ENCODE data around the gene RAET1G. TPM values are rescaled to one million over a fixed set of nuclear protein-coding genes. Genes with fewer than 3 reads are reported as not detected.

The RAET1G gene
- polyA plus RNA-seq, 1 of the 3 experiments (the other 2 are of a cell fraction) = 2.5 TPM

DNA sequence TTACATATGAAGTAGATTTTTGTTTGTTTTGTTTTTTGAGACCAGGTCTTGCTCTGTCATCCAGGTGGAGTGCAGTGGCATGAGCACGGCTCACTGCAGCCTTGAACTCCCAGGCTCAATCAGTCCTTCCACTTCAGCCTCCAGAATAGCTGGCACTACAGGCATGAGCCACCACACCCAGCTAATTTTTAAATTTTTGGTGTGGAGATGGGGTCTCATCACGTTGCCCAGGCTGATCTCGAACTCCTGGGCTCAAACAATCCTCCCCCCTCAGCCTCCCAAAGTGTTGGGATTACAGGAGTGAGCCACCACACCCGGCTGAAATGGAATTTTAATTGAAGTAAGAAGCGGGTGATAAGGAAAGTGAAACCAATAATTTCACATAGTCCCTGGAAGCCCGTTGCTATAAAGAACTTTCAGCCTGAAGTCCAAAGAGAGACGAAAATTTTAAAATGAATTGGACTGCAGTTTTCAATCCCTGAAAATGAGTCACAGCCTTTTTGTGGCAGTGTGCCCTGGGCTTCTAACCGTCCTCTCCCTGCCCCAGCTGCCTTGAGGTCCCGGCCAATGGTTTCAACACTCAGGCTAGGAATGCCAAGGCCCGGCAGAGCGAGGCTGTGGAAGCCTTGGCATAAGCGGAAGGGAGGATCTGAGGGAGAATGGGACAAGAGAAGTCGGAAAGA lies 25.8 kb downstream of the RAET1G start (continued):
- TF ChIP-seq, protein P1, sequence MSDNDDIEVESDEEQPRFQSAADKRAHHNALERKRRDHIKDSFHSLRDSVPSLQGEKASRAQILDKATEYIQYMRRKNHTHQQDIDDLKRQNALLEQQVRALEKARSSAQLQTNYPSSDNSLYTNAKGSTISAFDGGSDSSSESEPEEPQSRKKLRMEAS (IDR thresholded peaks at IDR 0.05; ENCODE audit: low read depth) = peak; percentile 62
- TF ChIP-seq JUND (IDR thresholded peaks at IDR 0.05) = peak; percentile 23; the same call in 1 of the 2 replicates
- TF ChIP-seq, protein P2, sequence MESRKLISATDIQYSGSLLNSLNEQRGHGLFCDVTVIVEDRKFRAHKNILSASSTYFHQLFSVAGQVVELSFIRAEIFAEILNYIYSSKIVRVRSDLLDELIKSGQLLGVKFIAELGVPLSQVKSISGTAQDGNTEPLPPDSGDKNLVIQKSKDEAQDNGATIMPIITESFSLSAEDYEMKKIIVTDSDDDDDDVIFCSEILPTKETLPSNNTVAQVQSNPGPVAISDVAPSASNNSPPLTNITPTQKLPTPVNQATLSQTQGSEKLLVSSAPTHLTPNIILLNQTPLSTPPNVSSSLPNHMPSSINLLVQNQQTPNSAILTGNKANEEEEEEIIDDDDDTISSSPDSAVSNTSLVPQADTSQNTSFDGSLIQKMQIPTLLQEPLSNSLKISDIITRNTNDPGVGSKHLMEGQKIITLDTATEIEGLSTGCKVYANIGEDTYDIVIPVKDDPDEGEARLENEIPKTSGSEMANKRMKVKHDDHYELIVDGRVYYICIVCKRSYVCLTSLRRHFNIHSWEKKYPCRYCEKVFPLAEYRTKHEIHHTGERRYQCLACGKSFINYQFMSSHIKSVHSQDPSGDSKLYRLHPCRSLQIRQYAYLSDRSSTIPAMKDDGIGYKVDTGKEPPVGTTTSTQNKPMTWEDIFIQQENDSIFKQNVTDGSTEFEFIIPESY (IDR thresholded peaks at IDR 0.05; ENCODE audit: borderline replicate concordance, low read depth) = no peak

DNA sequence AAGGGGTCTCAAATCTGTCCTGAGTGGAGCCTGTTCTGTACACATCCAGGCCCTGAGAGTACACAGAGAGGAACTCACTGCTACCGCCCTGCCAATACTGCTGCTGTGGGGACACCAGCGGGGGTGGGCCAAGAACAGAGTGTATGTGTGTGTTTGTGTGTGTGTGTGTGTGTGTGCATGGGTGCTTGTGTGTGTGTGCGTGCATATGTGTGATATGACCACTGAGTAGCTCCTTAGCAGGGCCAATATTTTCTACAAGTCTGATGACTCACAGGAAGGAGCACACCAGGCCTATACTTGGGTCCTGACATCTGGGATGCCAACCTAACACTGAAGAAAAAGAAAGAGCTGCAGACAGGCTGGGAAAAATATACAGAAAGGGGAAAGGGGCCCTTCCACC lies 26.4 kb downstream of the RAET1G start:
- Histone ChIP-seq H4K20me1 (ENCODE audit: insufficient read depth) (no peaks in the 10 kb centered on the region), H3K27ac (ENCODE audit: low read depth in 2 of 2, low read length in 1 of 2) (peak overlapping the region in 1 of 2 experiments; percentile 84; a peak in 3 of 4 replicates), H3K27me3 (ENCODE audit: insufficient read depth) (no peaks in the 10 kb centered on the region), H3K36me3 (replicated peaks in 1 of 2; ENCODE audit: control insufficient read depth in 1 of 2, insufficient read depth in 2 of 2, low read length in 1 of 2) (no peaks in the 10 kb centered on the region), H3K4me3 (ENCODE audit: low read depth in 2 of 2, low read length in 1 of 2) (peak overlapping the region in 1 of 2 experiments; percentile 59; a peak in 1 of 4 replicates), H3K4me1 (ENCODE audit: control insufficient read depth in 1 of 2, insufficient read depth in 2 of 2, low read depth in 1 of 2, low read length in 1 of 2) (peaks cover 5 to 21% of the 10 kb centered on the region in 2 experiments; a peak in 3 of 4 replicates), H3K79me2 (ENCODE audit: insufficient read depth) (no peaks in the 10 kb centered on the region), H3K9me2 (no peaks in the 10 kb centered on the region), H2AFZ (ENCODE audit: low read depth) (peak overlapping the region; percentile 84; the same call in 1 of the 2 replicates), H3K9ac (peak overlapping the region; percentile 44; the same call in 1 of the 2 replicates), H3K4me2 (peak overlapping the region; percentile 73), H3F3A (replicated peaks; ENCODE audit: insufficient read depth) (peaks cover 24% of the 10 kb centered on the region), H3K9me3 (no peaks in the 10 kb centered on the region)
- TF ChIP-seq, protein P3, sequence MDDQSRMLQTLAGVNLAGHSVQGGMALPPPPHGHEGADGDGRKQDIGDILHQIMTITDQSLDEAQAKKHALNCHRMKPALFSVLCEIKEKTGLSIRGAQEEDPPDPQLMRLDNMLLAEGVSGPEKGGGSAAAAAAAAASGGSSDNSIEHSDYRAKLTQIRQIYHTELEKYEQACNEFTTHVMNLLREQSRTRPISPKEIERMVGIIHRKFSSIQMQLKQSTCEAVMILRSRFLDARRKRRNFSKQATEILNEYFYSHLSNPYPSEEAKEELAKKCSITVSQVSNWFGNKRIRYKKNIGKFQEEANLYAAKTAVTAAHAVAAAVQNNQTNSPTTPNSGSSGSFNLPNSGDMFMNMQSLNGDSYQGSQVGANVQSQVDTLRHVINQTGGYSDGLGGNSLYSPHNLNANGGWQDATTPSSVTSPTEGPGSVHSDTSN (IDR thresholded peaks at IDR 0.05) = no peak
- TF ChIP-seq EZH2phosphoT487 (IDR thresholded peaks at IDR 0.05; ENCODE audit: borderline replicate concordance, low read depth) = no peak
- no peak for TF ChIP-seq NFIC (IDR thresholded peaks at IDR 0.05; ENCODE audit: borderline replicate concordance)
- TF ChIP-seq FOSL2 (IDR thresholded peaks at IDR 0.05; ENCODE audit: borderline replicate concordance, low read depth) = peak; percentile 22; the same call in 1 of the 2 replicates
- TF ChIP-seq RXRA (IDR thresholded peaks at IDR 0.05; ENCODE audit: borderline replicate concordance, low read depth) = no peak
- TF ChIP-seq JUND (IDR thresholded peaks at IDR 0.05) = peak; percentile 13; the same call in 1 of the 2 replicates
- no peak for TF ChIP-seq RCOR1 (IDR thresholded peaks at IDR 0.05; ENCODE audit: low read length)
- TF ChIP-seq YY1 (IDR thresholded peaks at IDR 0.05; ENCODE audit: low read depth) = no peak
- no peak for TF ChIP-seq RFX5 (IDR thresholded peaks at IDR 0.05; ENCODE audit: low read length)
- no peak for TF ChIP-seq ELF1 (IDR thresholded peaks at IDR 0.05)
- TF ChIP-seq, protein P4, sequence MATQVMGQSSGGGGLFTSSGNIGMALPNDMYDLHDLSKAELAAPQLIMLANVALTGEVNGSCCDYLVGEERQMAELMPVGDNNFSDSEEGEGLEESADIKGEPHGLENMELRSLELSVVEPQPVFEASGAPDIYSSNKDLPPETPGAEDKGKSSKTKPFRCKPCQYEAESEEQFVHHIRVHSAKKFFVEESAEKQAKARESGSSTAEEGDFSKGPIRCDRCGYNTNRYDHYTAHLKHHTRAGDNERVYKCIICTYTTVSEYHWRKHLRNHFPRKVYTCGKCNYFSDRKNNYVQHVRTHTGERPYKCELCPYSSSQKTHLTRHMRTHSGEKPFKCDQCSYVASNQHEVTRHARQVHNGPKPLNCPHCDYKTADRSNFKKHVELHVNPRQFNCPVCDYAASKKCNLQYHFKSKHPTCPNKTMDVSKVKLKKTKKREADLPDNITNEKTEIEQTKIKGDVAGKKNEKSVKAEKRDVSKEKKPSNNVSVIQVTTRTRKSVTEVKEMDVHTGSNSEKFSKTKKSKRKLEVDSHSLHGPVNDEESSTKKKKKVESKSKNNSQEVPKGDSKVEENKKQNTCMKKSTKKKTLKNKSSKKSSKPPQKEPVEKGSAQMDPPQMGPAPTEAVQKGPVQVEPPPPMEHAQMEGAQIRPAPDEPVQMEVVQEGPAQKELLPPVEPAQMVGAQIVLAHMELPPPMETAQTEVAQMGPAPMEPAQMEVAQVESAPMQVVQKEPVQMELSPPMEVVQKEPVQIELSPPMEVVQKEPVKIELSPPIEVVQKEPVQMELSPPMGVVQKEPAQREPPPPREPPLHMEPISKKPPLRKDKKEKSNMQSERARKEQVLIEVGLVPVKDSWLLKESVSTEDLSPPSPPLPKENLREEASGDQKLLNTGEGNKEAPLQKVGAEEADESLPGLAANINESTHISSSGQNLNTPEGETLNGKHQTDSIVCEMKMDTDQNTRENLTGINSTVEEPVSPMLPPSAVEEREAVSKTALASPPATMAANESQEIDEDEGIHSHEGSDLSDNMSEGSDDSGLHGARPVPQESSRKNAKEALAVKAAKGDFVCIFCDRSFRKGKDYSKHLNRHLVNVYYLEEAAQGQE (IDR thresholded peaks at IDR 0.05; ENCODE audit: low read depth, low read length) = no peak
- WGBS (ENCODE audit: low lambda C conversion rate) = 88% methylated on average over 3 of the region's 3 CpGs
- CTCF ChIA-PET = no interaction called here
- DNase-seq = no peak
- POLR2A ChIA-PET = no interaction called here

Measured in SK-N-SH (cell line).